Sigmoid colon (tissue), 7 donors: ENCODE data around the gene ATP5IF1. TPM values are rescaled to one million over a fixed set of nuclear protein-coding genes. Genes with fewer than 3 reads are reported as not detected.

Source experiments
- DNase-seq: peaks from one replicate; pipeline ENCODE4 v3.0.0-alpha.2; 2019
- H3K27ac ChIP-seq, 4 donors: fragments of 200-600 bp; sonication (generic); one replicate each; pipeline ENCODE4 v1.5.1; 2016 to 2019; ENCODE audit warnings: mild to moderate bottlenecking in 1 of 4
- H3K27me3 ChIP-seq, 3 donors: fragments of 200-600 bp; sonication (generic); one replicate each; pipeline ENCODE4 v1.5.1; 2019; ENCODE audit warnings: mild to moderate bottlenecking in 1 of 3
- H3K36me3 ChIP-seq, 4 donors: fragments of 200-600 bp; sonication (generic); one replicate each; pipeline ENCODE4 v1.5.1; 2016 to 2019
- H3K4me1 ChIP-seq, 4 donors: fragments of 200-600 bp; sonication (generic); one replicate each; pipeline ENCODE4 v1.5.1; 2017 to 2019
- H3K4me3 ChIP-seq, 4 donors: fragments of 200-600 bp; sonication (generic); one replicate each; pipeline ENCODE4 v1.5.1; 2017 to 2019; ENCODE audit warnings: mild to moderate bottlenecking in 2 of 4, moderate library complexity in 1 of 4
- H3K9me3 ChIP-seq, 4 donors: fragments of 200-600 bp in 3 of 4; sonication (generic) in 3 of 4; one replicate each; pipeline versions ENCODE4 v1.5.1 to v1.6.1; 2013 to 2019
- CTCF ChIP-seq, 4 experiments: fragments of 450-650 bp in 3 of 4; fragments of 200-600 bp in 1 of 4; IDR thresholded peaks; one replicate each; pipeline ENCODE4 v1.5.1; 2016 to 2019; ENCODE audit warnings: antibody characterized with exemption in 4 of 4, mild to moderate bottlenecking in 3 of 4, moderate library complexity in 2 of 4
- EP300 ChIP-seq, 4 donors: sonication (generic); formaldehyde crosslinking; IDR thresholded peaks; one replicate each; pipeline ENCODE4 v1.6.1; 2017; ENCODE audit warnings: antibody characterized with exemption in 4 of 4
- POLR2A ChIP-seq, 2 donors: fragments of 450-650 bp; IDR thresholded peaks; one replicate each; pipeline ENCODE4 v1.6.1; 2016; ENCODE audit warnings: antibody characterized with exemption in 2 of 2, mild to moderate bottlenecking in 2 of 2, moderate library complexity in 2 of 2
- POLR2AphosphoS5 ChIP-seq, 4 donors: sonication (generic); formaldehyde crosslinking; IDR thresholded peaks; one replicate each; pipeline ENCODE4 v1.6.1; 2017; ENCODE audit warnings: antibody characterized with exemption in 4 of 4
- WGBS, 2 donors: extraction: QIAGEN DNeasy Blood & Tissue Kit; methylation state at CpG; one replicate each; pipeline ENCODE4 v1.1.7; 2013; 5-methylcytosine and 5-hydroxymethylcytosine counted together
- intact Hi-C: fragments of 100-400 bp; cut with DNase I; formaldehyde crosslinking; loops from one replicate; pipeline ENCODE4 v1.15.1; 2023
- polyA plus RNA-seq, 3 donors: library from polyadenylated mRNA; stranded (reverse); fragments of 200-250 nt; gene quantifications; one replicate each; pipeline ENCODE4 v1.2.3, GENCODE V29; 2013
- total RNA-seq, 4 donors: library from RNA; depleted of rRNA; stranded (reverse); fragments of >200 nt; gene quantifications; one replicate each; pipeline ENCODE4 v1.1.0, GENCODE V29; 2016
- donor health status: healthy with polysubstance abuse.
- donor health status: Bipolar disorder and iron deficiency.
- donor health status: healthy.

Gene ATP5IF1
- total and polyA plus RNA-seq, 7 donors = 167 to 1,120 (median 260) TPM

DNA sequence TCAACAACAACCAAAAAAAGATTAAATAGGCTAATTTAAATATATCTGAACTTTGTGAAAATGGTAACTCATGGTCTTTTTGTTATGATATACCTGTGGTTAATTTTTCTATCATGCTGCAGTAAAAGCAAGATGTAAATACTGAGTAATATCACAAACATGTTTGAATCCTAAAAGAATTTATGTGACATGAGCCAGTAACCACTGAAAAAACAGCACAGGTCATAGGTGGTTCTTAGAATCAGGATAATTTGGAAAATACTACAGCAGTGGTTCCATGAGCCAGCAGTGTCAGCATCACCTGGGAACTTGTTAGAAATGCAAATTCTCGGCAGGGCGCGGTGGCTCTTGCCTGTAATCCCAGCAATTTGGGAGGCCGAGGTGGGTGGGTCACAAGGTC lies 4.1 kb downstream of the ATP5IF1 start:
- intact Hi-C loops = loop anchor here (10.0 kb wide), 2 partner anchors 365 to 495 kb away; partner anchors contain the start of gene YTHDF2
- Histone ChIP-seq H3K36me3 (no peaks in the 10 kb centered on the region), H3K9me3 (no peaks in the 10 kb centered on the region), H3K4me1 (peaks cover 0 to 19% (median 14%) of the 10 kb centered on the region in 4 donors), H3K27me3 (no peaks in the 10 kb centered on the region), H3K27ac (no peak overlapping the region), H3K4me3 (no peak overlapping the region)
- DNase-seq = no peak
- TF ChIP-seq EP300 (IDR thresholded peaks at IDR 0.05) (no peak), POLR2A (IDR thresholded peaks at IDR 0.05) (no peak), POLR2AphosphoS5 (IDR thresholded peaks at IDR 0.05) (no peak), CTCF (IDR thresholded peaks at IDR 0.05) (no peak)
- WGBS, 2 donors = 92 to 95% methylated on average over 4 of the region's 4 CpGs

DNA sequence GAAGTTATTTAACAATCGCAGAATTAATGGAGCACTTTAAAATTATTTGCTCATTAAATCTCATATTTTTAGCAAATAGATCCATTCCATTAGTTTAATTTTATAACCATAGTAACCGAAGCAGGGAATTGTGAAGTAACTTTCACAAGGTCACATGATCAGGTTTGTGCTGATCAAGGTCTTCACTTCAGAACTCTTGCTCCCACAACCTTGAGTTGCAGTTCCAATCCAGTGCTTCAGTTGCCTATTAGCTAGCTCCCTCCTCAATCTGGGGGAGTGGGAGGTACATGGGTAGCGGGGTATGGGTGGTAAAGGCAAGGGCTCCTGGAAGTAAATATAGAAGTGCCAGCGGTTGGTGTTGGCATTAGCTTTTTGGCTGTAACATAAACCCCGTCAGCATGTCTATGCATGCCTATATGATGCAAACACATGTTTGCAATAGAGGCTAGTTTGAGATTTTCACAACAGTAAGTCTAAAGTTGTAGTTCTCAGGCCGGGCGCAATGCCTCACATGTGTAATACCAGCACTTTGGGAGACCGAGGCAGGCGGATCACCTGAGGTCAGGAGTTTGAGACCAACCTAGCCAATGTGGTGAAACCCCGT lies 5.8 kb downstream of the ATP5IF1 start:
- TF ChIP-seq EP300 (IDR thresholded peaks at IDR 0.05) (no peak), POLR2AphosphoS5 (IDR thresholded peaks at IDR 0.05) (no peak), POLR2A (IDR thresholded peaks at IDR 0.05) (no peak), CTCF (IDR thresholded peaks at IDR 0.05) (no peak)
- peaks cover 0 to 18% (median 7%) of the 10 kb centered on the region in 4 donors for H3K4me1 ChIP-seq
- no peak overlapping the region for H3K4me3 ChIP-seq
- no peaks in the 10 kb centered on the region for H3K27me3 ChIP-seq
- WGBS, 2 donors = 93 to 94% methylated on average over 10 of the region's 10 CpGs
- no peaks in the 10 kb centered on the region for H3K9me3 ChIP-seq
- H3K36me3 ChIP-seq = no peaks in the 10 kb centered on the region
- intact Hi-C loops = loop anchor here (10.0 kb wide), 2 partner anchors 363 to 493 kb away; partner anchors contain the start of gene YTHDF2
- H3K27ac ChIP-seq = no peak overlapping the region
- DNase-seq = no peak

GRCh38 chr1:28243685-28244311 lies 7.9 kb downstream of the ATP5IF1 start:
- WGBS, 2 donors = 15 to 74% methylated on average over 2 of the region's 2 CpGs

GRCh38 chr1:28244549-28245251 lies 8.8 kb downstream of the ATP5IF1 start:
- TF ChIP-seq CTCF (IDR thresholded peaks at IDR 0.05) (no peak), EP300 (IDR thresholded peaks at IDR 0.05) (no peak), POLR2AphosphoS5 (IDR thresholded peaks at IDR 0.05) (no peak), POLR2A (IDR thresholded peaks at IDR 0.05) (no peak)
- Histone ChIP-seq H3K27ac (no peak overlapping the region), H3K36me3 (no peaks in the 10 kb centered on the region), H3K27me3 (no peaks in the 10 kb centered on the region), H3K4me3 (no peak overlapping the region), H3K9me3 (no peaks in the 10 kb centered on the region), H3K4me1 (peaks cover 0 to 32% (median 22%) of the 10 kb centered on the region in 4 donors)
- intact Hi-C loops = loop anchor here (5.0 to 10.0 kb wide), 5 partner anchors 83 to 490 kb away; partner anchors contain the start of genes MED18, PHACTR4 and YTHDF2
- WGBS, 2 donors = 75 to 76% methylated on average over 13 of the region's 13 CpGs
- no peak for DNase-seq

More at GRCh38 chr1:28243685-28244311, 7.9 kb downstream of the ATP5IF1 start:
- Histone ChIP-seq H3K27me3 (no peaks in the 10 kb centered on the region), H3K27ac (no peak overlapping the region), H3K9me3 (no peaks in the 10 kb centered on the region), H3K4me3 (no peak overlapping the region), H3K4me1 (peaks cover 0 to 23% (median 14%) of the 10 kb centered on the region in 4 donors), H3K36me3 (no peaks in the 10 kb centered on the region)
- TF ChIP-seq POLR2A (IDR thresholded peaks at IDR 0.05) (no peak), EP300 (IDR thresholded peaks at IDR 0.05) (no peak), CTCF (IDR thresholded peaks at IDR 0.05) (no peak), POLR2AphosphoS5 (IDR thresholded peaks at IDR 0.05) (no peak)
- DNase-seq = no peak
- intact Hi-C loops = loop anchor here (10.0 kb wide), 2 partner anchors 361 to 491 kb away; partner anchors contain the start of gene YTHDF2
